WTC11 (cell line): Measurements from ENCODE around the gene ZBTB32. TPM values are rescaled to one million over a fixed set of nuclear protein-coding genes. Genes with fewer than 3 reads are reported as not detected.

Experiments used
- ATAC-seq: fragments of 200-7000 bp; cut with Tn5 transposase; 2 replicates; pipeline ENCODE4 v1.10.0; 2021; ENCODE audit warnings: mild to moderate bottlenecking, moderate library complexity
- CTCF ChIA-PET: fragments of 300-600 bp; sonication (Branson Sonifier 250); formaldehyde crosslinking; loops from one replicate; lab custom pipeline; 2021; ENCODE audit warnings: antibody characterized with exemption; lab: Charles Lee
- POLR2A ChIA-PET: fragments of 350-600 bp; sonication (Branson Sonifier 250); formaldehyde crosslinking; loops from one replicate; lab custom pipeline; 2021; ENCODE audit warnings: antibody characterized with exemption; lab: Charles Lee
- DNase-seq: peaks from one replicate; pipeline ENCODE4 v3.0.0; 2021; ENCODE audit warnings: low spot score
- H3K27ac Mint-ChIP-seq: 2 replicates; pipeline ENCODE4 v1.8.0; 2021; ENCODE audit warnings: mixed read lengths
- H3K27me3 Mint-ChIP-seq: 2 replicates; pipeline ENCODE4 v1.8.0; 2021; ENCODE audit warnings: low read depth, mild to moderate bottlenecking, moderate library complexity, mixed read lengths
- H3K36me3 Mint-ChIP-seq: 2 replicates; pipeline ENCODE4 v1.8.0; 2021; ENCODE audit warnings: mixed read lengths
- H3K4me1 Mint-ChIP-seq: 2 replicates; pipeline ENCODE4 v1.8.0; 2022; ENCODE audit warnings: mixed read lengths
- H3K4me3 Mint-ChIP-seq: 2 replicates; pipeline ENCODE4 v1.8.0; 2021; ENCODE audit warnings: mild to moderate bottlenecking, moderate library complexity, mixed read lengths
- H3K9me3 Mint-ChIP-seq: 2 replicates; pipeline ENCODE4 v1.8.0; 2021; ENCODE audit warnings: mixed read lengths
- CREM ChIP-seq: sonication (generic); formaldehyde crosslinking; IDR thresholded peaks from 2 replicates; pipeline ENCODE4 v1.8.1; 2022; ENCODE audit warnings: mild to moderate bottlenecking, missing genetic modification reagents, moderate library complexity
- ETV6 ChIP-seq: sonication (generic); formaldehyde crosslinking; IDR thresholded peaks from 2 replicates; pipeline ENCODE4 v1.8.1; 2022; ENCODE audit warnings: mild to moderate bottlenecking, missing genetic modification reagents
- total RNA-seq: library from RNA; stranded (reverse); gene quantifications from 3 replicates; pipeline ENCODE4 v1.2.3, GENCODE V29; 2021
- TF ChIP-seq, protein P1 (sequence below): sonication (generic); formaldehyde crosslinking; IDR thresholded peaks from 2 replicates; pipeline ENCODE4 v1.8.0; 2022; ENCODE audit warnings: mild to moderate bottlenecking, missing genetic modification reagents

Gene ZBTB32
- total RNA-seq, 1 experiment from 2014 or later, result 0.11 TPM

GRCh38 chr19:35764432-35765315, 60.3 kb downstream of the ZBTB32 start:
- ChIA-PET POLR2A (interaction anchor here (0.7 kb wide), 1 partner anchor 174 kb away, joined by 4 read pairs; no protein-coding TSS in a partner anchor), CTCF (no interaction called here)
- Mint-ChIP-seq H3K27ac (no peak overlapping the region), H3K9me3 (no peaks in the 10 kb centered on the region), H3K27me3 (no peaks in the 10 kb centered on the region), H3K4me1 (peaks cover 13% of the 10 kb centered on the region), H3K36me3 (peaks cover 24% of the 10 kb centered on the region), H3K4me3 (no peak overlapping the region)
- ATAC-seq, result no peak
- TF ChIP-seq CREM (CRISPR knock-in tag) (no peak), ETV6 (CRISPR knock-in tag) (no peak)
- TF ChIP-seq, protein P1, sequence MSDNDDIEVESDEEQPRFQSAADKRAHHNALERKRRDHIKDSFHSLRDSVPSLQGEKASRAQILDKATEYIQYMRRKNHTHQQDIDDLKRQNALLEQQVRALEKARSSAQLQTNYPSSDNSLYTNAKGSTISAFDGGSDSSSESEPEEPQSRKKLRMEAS (CRISPR knock-in tag), result no peak
- no peak for DNase-seq

Other genes starting within 250 kb of the ZBTB32 start
- gene KRTDAP, start 214.1 kb upstream of the ZBTB32 start, total RNA-seq, result 1.3 to 3.2 TPM (median 1.7 TPM) in 3 replicates
- 284 to 302 TPM (median 285 TPM) in 3 replicates for gene DMKN, start 190.9 kb upstream of the ZBTB32 start, total RNA-seq
- 0.15 to 0.39 TPM in 2 of 3 replicates, not detected in the other for gene SBSN, start 176.2 kb upstream of the ZBTB32 start, total RNA-seq
- gene GAPDHS, start 171.1 kb upstream of the ZBTB32 start, total RNA-seq, result 0.20 to 0.30 TPM in 2 of 3 replicates, not detected in the other
- 132 to 135 TPM (median 132 TPM) in 3 replicates for gene TMEM147, start 158.9 kb upstream of the ZBTB32 start, total RNA-seq
- 0.59 to 1.2 TPM (median 1.1 TPM) in 3 replicates for gene ATP4A, start 140.9 kb upstream of the ZBTB32 start, total RNA-seq
- not detected in 3 replicates for gene PMIS2, start 118.4 kb upstream of the ZBTB32 start, total RNA-seq
- gene HAUS5, start 91.8 kb upstream of the ZBTB32 start, total RNA-seq, result 23.5 to 25.4 TPM (median 24.4 TPM) in 3 replicates
- gene RBM42, start 75.5 kb upstream of the ZBTB32 start, total RNA-seq, result 84.7 to 94.9 TPM (median 88.6 TPM) in 3 replicates
- 1.4 to 1.9 TPM (median 1.7 TPM) in 3 replicates for gene ETV2, start 62.8 kb upstream of the ZBTB32 start, total RNA-seq
- gene COX6B1, start 56.2 kb upstream of the ZBTB32 start, total RNA-seq, result 523 to 536 TPM (median 526 TPM) in 3 replicates
- gene UPK1A, start 38.0 kb upstream of the ZBTB32 start, total RNA-seq, result 1.6 to 3.0 TPM (median 2.7 TPM) in 3 replicates
- 53.6 to 66.6 TPM (median 58.1 TPM) in 3 replicates for gene KMT2B, start 13.4 kb downstream of the ZBTB32 start, total RNA-seq
- gene IGFLR1, start 37.9 kb downstream of the ZBTB32 start, total RNA-seq, result 9.9 to 12.7 TPM (median 12.3 TPM) in 3 replicates
- 19.7 to 20.9 TPM (median 20.8 TPM) in 3 replicates for gene U2AF1L4, start 40.9 kb downstream of the ZBTB32 start, total RNA-seq
- gene PSENEN, start 41.1 kb downstream of the ZBTB32 start, total RNA-seq, result 80.3 to 85.3 TPM (median 84.0 TPM) in 3 replicates
- gene LIN37, start 44.0 kb downstream of the ZBTB32 start, total RNA-seq, result 4.7 to 6.4 TPM (median 5.6 TPM) in 3 replicates
- 1.4 to 2.5 TPM (median 1.7 TPM) in 3 replicates for gene HSPB6, start 52.5 kb downstream of the ZBTB32 start, total RNA-seq
- gene PROSER3, start 53.6 kb downstream of the ZBTB32 start, total RNA-seq, result 32.9 to 36.7 TPM (median 36.2 TPM) in 3 replicates
- 36.8 to 43.9 TPM (median 39.8 TPM) in 3 replicates for gene ARHGAP33, start 71.0 kb downstream of the ZBTB32 start, total RNA-seq
- gene PRODH2, start 108.3 kb downstream of the ZBTB32 start, total RNA-seq, result 0.14 TPM in 1 of 3 replicates, not detected in the others
- gene NPHS1, start 147.9 kb downstream of the ZBTB32 start, total RNA-seq, result 0.61 to 1.7 TPM (median 1.7 TPM) in 3 replicates
- 4.7 to 5.3 TPM (median 4.9 TPM) in 3 replicates for gene KIRREL2, start 152.4 kb downstream of the ZBTB32 start, total RNA-seq
- gene APLP1, start 164.0 kb downstream of the ZBTB32 start, total RNA-seq, result 15.5 to 24.0 TPM (median 20.2 TPM) in 3 replicates
- 10.6 to 13.9 TPM (median 12.8 TPM) in 3 replicates for gene NFKBID, start 196.0 kb downstream of the ZBTB32 start, total RNA-seq
- gene HCST, start 198.0 kb downstream of the ZBTB32 start, total RNA-seq, result 1.8 to 1.9 TPM (median 1.8 TPM) in 3 replicates
- 0.34 to 0.55 TPM (median 0.46 TPM) in 3 replicates for gene TYROBP, start 203.7 kb downstream of the ZBTB32 start, total RNA-seq
- gene LRFN3, start 231.8 kb downstream of the ZBTB32 start, total RNA-seq, result 20.6 to 26.4 TPM (median 24.8 TPM) in 3 replicates